HepG2 (cell line): ENCODE data around the gene RABEP2. TPM values are rescaled to one million over a fixed set of nuclear protein-coding genes. Genes with fewer than 3 reads are reported as not detected.
A peak's percentile ranks its signal among the peaks of the same experiment; 100 is the strongest.

ENCODE experiments used
- DR1 ChIP-seq: sonication (generic); formaldehyde crosslinking; IDR thresholded peaks from 2 replicates; pipeline ENCODE4 v1.8.0; 2021; ENCODE audit warnings: mild to moderate bottlenecking, missing genetic modification reagents, inconsistent platforms
- GTF3A ChIP-seq: sonication (generic); formaldehyde crosslinking; conservative IDR thresholded peaks from 2 replicates; pipeline ENCODE4 v1.4.0; 2020; ENCODE audit warnings: mild to moderate bottlenecking, missing genetic modification reagents
- MATR3 ChIP-seq: sonication (generic); formaldehyde crosslinking; IDR thresholded peaks from 2 replicates; pipeline ENCODE4 v1.4.0; 2020; ENCODE audit warnings: missing genetic modification reagents
- NPAS2 ChIP-seq: sonication (generic); formaldehyde crosslinking; IDR thresholded peaks from 2 replicates; pipeline ENCODE4 v1.8.0; 2022; ENCODE audit warnings: mild to moderate bottlenecking, missing genetic modification reagents, borderline replicate concordance
- NR2F6 ChIP-seq, 2 experiments: IDR thresholded peaks; 2 replicates each; pipeline ENCODE4 v1.6.1; 2016; ENCODE audit warnings: antibody characterized with exemption in 1 of 2, mild to moderate bottlenecking in 1 of 2
- SP140L ChIP-seq: sonication (generic); formaldehyde crosslinking; IDR thresholded peaks from 2 replicates; pipeline ENCODE4 v1.4.0; 2020; ENCODE audit warnings: missing genetic modification reagents, borderline replicate concordance
- TCF12 ChIP-seq, 2 experiments: fragments of 450-650 bp in 1 of 2; sonication (generic) in 1 of 2; formaldehyde crosslinking in 1 of 2; IDR thresholded peaks; 2 replicates each; pipeline versions ENCODE4 v1.6.1 to v1.8.0; 2017 to 2022; ENCODE audit warnings: antibody characterized with exemption in 1 of 2, mild to moderate bottlenecking in 1 of 2, missing genetic modification reagents in 1 of 2, moderate library complexity in 1 of 2
- TMF1 ChIP-seq: sonication (generic); formaldehyde crosslinking; IDR thresholded peaks from 2 replicates; pipeline ENCODE4 v1.8.1; 2022; ENCODE audit warnings: low read depth, missing genetic modification reagents
- YEATS4 ChIP-seq: sonication (generic); formaldehyde crosslinking; IDR thresholded peaks from 2 replicates; pipeline ENCODE4 v1.4.0; 2020; ENCODE audit warnings: missing genetic modification reagents, borderline replicate concordance
- ZC3H4 ChIP-seq: sonication (generic); formaldehyde crosslinking; IDR thresholded peaks from 2 replicates; pipeline ENCODE4 v1.4.0; 2020; ENCODE audit warnings: missing genetic modification reagents, borderline replicate concordance
- ZFP36 ChIP-seq: fragments of 150-350 bp; IDR thresholded peaks from 2 replicates; pipeline ENCODE4 v1.6.1; 2018; ENCODE audit warnings: borderline replicate concordance, low read length, low read depth; ENCODE audit not compliant: partially characterized antibody
- ZNF205 ChIP-seq: IDR thresholded peaks from 2 replicates; pipeline ENCODE4 v1.6.1; 2018; ENCODE audit warnings: missing biosample characterization, missing genetic modification reagents
- ZNF292 ChIP-seq: sonication (generic); formaldehyde crosslinking; IDR thresholded peaks from 2 replicates; pipeline ENCODE4 v1.8.1; 2022; ENCODE audit warnings: mild to moderate bottlenecking, low read depth, missing genetic modification reagents, borderline replicate concordance
- ZNF7 ChIP-seq: IDR thresholded peaks from 2 replicates; pipeline ENCODE4 v1.6.1; 2016; ENCODE audit warnings: missing biosample characterization, missing genetic modification reagents
- ZSCAN12 ChIP-seq: sonication (generic); formaldehyde crosslinking; IDR thresholded peaks from 2 replicates; pipeline ENCODE4 v1.9.0; 2021; ENCODE audit warnings: mild to moderate bottlenecking, missing genetic modification reagents
- polyA plus RNA-seq, 8 experiments: library from polyadenylated mRNA; depleted of rRNA in 3 of 8; stranded (reverse) in 7 of 8; unstranded in 1 of 8; fragments of >200 nt; fragmentation: Illumina TruSeq in 4 of 8; extraction: Trizol in 4 of 8; gene quantifications; 2 replicates each; pipeline versions ENCODE4 v1.2.1 to v1.2.3, GENCODE V29; 2011 to 2016; ENCODE audit warnings: low read depth in 4 of 8, missing spikeins in 1 of 8, mixed read lengths in 1 of 8; ENCODE audit not compliant: insufficient read depth in 1 of 8
- total RNA-seq, 5 experiments: library from RNA; depleted of rRNA; stranded (reverse); fragments of >200 nt; fragmentation: Illumina TruSeq; extraction: Trizol; gene quantifications; 2 replicates each; pipeline ENCODE4 v1.2.3, GENCODE V29; 2016; ENCODE audit warnings: low read depth in 1 of 5
- TF ChIP-seq, protein P1 (sequence below): sonication (generic); formaldehyde crosslinking; IDR thresholded peaks from 2 replicates; pipeline ENCODE4 v1.5.1; 2020; ENCODE audit warnings: mild to moderate bottlenecking, missing genetic modification reagents, moderate library complexity
- TF ChIP-seq, protein P2 (sequence below): sonication (generic); formaldehyde crosslinking; IDR thresholded peaks from 2 replicates; pipeline ENCODE4 v1.8.1; 2023; ENCODE audit warnings: mild to moderate bottlenecking, missing genetic modification reagents
- TF ChIP-seq, protein P3 (sequence below): sonication (generic); formaldehyde crosslinking; IDR thresholded peaks from 2 replicates; pipeline ENCODE4 v1.8.1; 2023; ENCODE audit warnings: mild to moderate bottlenecking, missing genetic modification reagents
- TF ChIP-seq, protein P4 (sequence below): sonication (generic); formaldehyde crosslinking; IDR thresholded peaks from 2 replicates; pipeline ENCODE4 v1.4.0; 2020; ENCODE audit warnings: mild to moderate bottlenecking, missing genetic modification reagents
- TF ChIP-seq, protein P5 (sequence below): IDR thresholded peaks from 2 replicates; pipeline ENCODE4 v1.6.1; 2016; ENCODE audit warnings: low read depth, control low read depth
- TF ChIP-seq, protein P6 (sequence below): sonication (generic); formaldehyde crosslinking; IDR thresholded peaks from 2 replicates; pipeline ENCODE4 v1.5.1; 2020; ENCODE audit warnings: missing genetic modification reagents, mild to moderate bottlenecking, borderline replicate concordance
- TF ChIP-seq, protein P7 (sequence below): sonication (generic); formaldehyde crosslinking; IDR thresholded peaks from 2 replicates; pipeline ENCODE4 v1.4.0; 2020; ENCODE audit warnings: mild to moderate bottlenecking, missing genetic modification reagents

Gene RABEP2
- total and polyA plus RNA-seq, 2 of the 13 experiments (the other 11 are each of a cell fraction or from before 2014, with no cell fraction given), result 10.8 to 18.4 TPM

DNA sequence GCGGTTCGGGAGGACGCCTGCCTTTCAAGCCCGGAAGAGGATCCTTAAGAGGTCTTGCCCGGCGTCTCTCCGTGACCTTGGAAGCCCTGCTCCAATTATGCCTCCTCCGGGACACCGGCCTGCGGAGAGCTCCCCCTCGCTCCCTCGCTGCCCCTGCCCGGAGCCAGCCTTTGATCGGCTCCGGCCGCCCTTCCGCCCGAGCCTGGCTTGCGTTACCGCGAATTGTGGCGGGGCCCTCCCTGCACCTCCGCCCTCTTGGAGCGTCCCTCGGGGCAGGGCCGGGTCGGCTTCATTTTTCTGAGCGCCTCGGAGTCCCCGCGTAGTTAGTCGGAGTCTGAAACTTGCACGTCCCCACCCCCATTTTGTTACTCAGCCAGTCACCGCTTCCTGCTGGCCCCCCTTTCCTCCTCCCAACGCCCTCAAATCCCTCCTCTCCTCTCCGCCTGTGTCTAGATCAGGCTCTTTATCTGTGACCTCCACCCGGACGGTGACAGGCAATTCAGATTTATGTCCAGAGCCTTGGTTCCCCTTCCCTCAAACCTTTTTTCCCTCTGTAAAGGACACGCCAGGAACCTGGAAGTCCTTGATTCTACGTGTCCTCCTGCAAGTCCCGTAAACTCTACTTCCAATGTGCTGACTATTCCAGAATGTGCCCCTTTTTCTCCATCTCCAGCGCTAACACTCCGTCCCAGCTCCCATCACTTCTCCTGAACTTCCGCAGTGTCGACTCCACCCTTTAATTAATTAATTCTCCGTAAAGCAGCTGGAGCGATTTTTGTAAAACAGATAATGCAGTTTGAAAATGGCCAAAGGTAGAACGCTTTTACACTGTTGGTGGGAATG is 569 bp upstream of the RABEP2 start (continued):
- TF ChIP-seq NPAS2, result no peak
- TF ChIP-seq ZNF205 (CRISPR knock-in tag), result peak; percentile 13; the same call in 1 of the 2 replicates
- no peak for TF ChIP-seq YEATS4
- no peak for TF ChIP-seq TCF12 (IDR thresholded peaks at IDR 0.05)
- TF ChIP-seq TCF12 (CRISPR knock-in tag; IDR thresholded peaks at IDR 0.05), result peak; percentile 83; the same call in 1 of the 2 replicates
- TF ChIP-seq, protein P1, sequence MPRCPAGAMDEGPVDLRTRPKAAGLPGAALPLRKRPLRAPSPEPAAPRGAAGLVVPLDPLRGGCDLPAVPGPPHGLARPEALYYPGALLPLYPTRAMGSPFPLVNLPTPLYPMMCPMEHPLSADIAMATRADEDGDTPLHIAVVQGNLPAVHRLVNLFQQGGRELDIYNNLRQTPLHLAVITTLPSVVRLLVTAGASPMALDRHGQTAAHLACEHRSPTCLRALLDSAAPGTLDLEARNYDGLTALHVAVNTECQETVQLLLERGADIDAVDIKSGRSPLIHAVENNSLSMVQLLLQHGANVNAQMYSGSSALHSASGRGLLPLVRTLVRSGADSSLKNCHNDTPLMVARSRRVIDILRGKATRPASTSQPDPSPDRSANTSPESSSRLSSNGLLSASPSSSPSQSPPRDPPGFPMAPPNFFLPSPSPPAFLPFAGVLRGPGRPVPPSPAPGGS (CRISPR knock-in tag), result peak; percentile 86
- TF ChIP-seq, protein P2, sequence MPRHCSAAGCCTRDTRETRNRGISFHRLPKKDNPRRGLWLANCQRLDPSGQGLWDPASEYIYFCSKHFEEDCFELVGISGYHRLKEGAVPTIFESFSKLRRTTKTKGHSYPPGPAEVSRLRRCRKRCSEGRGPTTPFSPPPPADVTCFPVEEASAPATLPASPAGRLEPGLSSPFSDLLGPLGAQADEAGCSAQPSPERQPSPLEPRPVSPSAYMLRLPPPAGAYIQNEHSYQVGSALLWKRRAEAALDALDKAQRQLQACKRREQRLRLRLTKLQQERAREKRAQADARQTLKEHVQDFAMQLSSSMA (CRISPR knock-in tag), result no peak; the same call in 1 of the 2 replicates
- no peak for TF ChIP-seq GTF3A (CRISPR knock-in tag)
- no peak for TF ChIP-seq TMF1 (CRISPR knock-in tag)
- TF ChIP-seq, protein P3, sequence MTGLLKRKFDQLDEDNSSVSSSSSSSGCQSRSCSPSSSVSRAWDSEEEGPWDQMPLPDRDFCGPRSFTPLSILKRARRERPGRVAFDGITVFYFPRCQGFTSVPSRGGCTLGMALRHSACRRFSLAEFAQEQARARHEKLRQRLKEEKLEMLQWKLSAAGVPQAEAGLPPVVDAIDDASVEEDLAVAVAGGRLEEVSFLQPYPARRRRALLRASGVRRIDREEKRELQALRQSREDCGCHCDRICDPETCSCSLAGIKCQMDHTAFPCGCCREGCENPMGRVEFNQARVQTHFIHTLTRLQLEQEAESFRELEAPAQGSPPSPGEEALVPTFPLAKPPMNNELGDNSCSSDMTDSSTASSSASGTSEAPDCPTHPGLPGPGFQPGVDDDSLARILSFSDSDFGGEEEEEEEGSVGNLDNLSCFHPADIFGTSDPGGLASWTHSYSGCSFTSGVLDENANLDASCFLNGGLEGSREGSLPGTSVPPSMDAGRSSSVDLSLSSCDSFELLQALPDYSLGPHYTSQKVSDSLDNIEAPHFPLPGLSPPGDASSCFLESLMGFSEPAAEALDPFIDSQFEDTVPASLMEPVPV (CRISPR knock-in tag), result peak; percentile 20; the same call in 1 of the 2 replicates
- TF ChIP-seq MATR3 (CRISPR knock-in tag), result no peak; the same call in 1 of the 2 replicates
- TF ChIP-seq SP140L, result no peak
- TF ChIP-seq NR2F6 (IDR thresholded peaks at IDR 0.05), result peak; percentile 15; the same call in 1 of the 2 replicates
- TF ChIP-seq NR2F6 (CRISPR knock-in tag; IDR thresholded peaks at IDR 0.05), result peak; percentile 22; the same call in 1 of the 2 replicates
- TF ChIP-seq, protein P4, sequence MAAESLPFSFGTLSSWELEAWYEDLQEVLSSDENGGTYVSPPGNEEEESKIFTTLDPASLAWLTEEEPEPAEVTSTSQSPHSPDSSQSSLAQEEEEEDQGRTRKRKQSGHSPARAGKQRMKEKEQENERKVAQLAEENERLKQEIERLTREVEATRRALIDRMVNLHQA (CRISPR knock-in tag), result no peak
- no peak for TF ChIP-seq ZNF7 (CRISPR knock-in tag)
- TF ChIP-seq, protein P5, sequence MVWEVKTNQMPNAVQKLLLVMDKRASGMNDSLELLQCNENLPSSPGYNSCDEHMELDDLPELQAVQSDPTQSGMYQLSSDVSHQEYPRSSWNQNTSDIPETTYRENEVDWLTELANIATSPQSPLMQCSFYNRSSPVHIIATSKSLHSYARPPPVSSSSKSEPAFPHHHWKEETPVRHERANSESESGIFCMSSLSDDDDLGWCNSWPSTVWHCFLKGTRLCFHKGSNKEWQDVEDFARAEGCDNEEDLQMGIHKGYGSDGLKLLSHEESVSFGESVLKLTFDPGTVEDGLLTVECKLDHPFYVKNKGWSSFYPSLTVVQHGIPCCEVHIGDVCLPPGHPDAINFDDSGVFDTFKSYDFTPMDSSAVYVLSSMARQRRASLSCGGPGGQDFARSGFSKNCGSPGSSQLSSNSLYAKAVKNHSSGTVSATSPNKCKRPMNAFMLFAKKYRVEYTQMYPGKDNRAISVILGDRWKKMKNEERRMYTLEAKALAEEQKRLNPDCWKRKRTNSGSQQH (CRISPR knock-in tag), result peak; percentile 41; the same call in 1 of the 2 replicates
- no peak for TF ChIP-seq ZSCAN12 (CRISPR knock-in tag)
- no peak for TF ChIP-seq DR1 (CRISPR knock-in tag)
- TF ChIP-seq, protein P6, sequence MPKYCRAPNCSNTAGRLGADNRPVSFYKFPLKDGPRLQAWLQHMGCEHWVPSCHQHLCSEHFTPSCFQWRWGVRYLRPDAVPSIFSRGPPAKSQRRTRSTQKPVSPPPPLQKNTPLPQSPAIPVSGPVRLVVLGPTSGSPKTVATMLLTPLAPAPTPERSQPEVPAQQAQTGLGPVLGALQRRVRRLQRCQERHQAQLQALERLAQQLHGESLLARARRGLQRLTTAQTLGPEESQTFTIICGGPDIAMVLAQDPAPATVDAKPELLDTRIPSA, result no peak
- no peak for TF ChIP-seq ZFP36
- TF ChIP-seq, protein P7, sequence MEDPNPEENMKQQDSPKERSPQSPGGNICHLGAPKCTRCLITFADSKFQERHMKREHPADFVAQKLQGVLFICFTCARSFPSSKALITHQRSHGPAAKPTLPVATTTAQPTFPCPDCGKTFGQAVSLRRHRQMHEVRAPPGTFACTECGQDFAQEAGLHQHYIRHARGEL (CRISPR knock-in tag), result no peak
- TF ChIP-seq ZNF292 (CRISPR knock-in tag), result peak; percentile 60
- TF ChIP-seq ZC3H4 (CRISPR knock-in tag), result no peak; the same call in 1 of the 2 replicates
